Mesendoderm (in vitro differentiated cells): Measurements from ENCODE around the gene LUC7L2.
A peak's percentile ranks its signal among the peaks of the same experiment; 100 is the strongest.

Experiments
- DNase-seq: peaks from one replicate; pipeline ENCODE4 v3.0.0; 2013
- H2AK5ac ChIP-seq: 2 replicates; pipeline ENCODE4 v1.6.1; 2013; ENCODE audit warnings: low read length, inconsistent platforms
- H2BK120ac ChIP-seq: 2 replicates; pipeline ENCODE4 v1.6.1; 2013; ENCODE audit warnings: low read depth, mild to moderate bottlenecking, low read length, moderate library complexity, mixed read lengths
- H2BK15ac ChIP-seq: replicated peaks from 2 replicates; pipeline ENCODE4 v1.6.1; 2013; ENCODE audit warnings: low read depth, mild to moderate bottlenecking, moderate library complexity
- H2BK5ac ChIP-seq: 2 replicates; pipeline ENCODE4 v1.6.1; 2013; ENCODE audit warnings: low read length, inconsistent platforms
- H3K18ac ChIP-seq: 2 replicates; pipeline ENCODE4 v1.6.1; 2013; ENCODE audit warnings: mild to moderate bottlenecking, low read length, mixed read lengths
- H3K23ac ChIP-seq: one replicate; pipeline ENCODE4 v1.6.1; 2013; ENCODE audit warnings: low read length
- H3K27ac ChIP-seq: 2 replicates; pipeline ENCODE4 v1.5.1; 2013; ENCODE audit warnings: low read depth, mild to moderate bottlenecking, inconsistent platforms, low read length, moderate library complexity
- H3K27me3 ChIP-seq: 2 replicates; pipeline ENCODE4 v1.6.1; 2013; ENCODE audit warnings: low read length, control low read depth, mild to moderate bottlenecking, inconsistent platforms; ENCODE audit not compliant: insufficient read depth, poor library complexity
- H3K36me3 ChIP-seq: 2 replicates; pipeline ENCODE4 v1.6.1; 2013; ENCODE audit warnings: low read length, inconsistent platforms; ENCODE audit not compliant: control insufficient read depth, insufficient read depth
- H3K4ac ChIP-seq: one replicate; pipeline ENCODE4 v1.6.1; 2013; ENCODE audit warnings: low read depth, mild to moderate bottlenecking, low read length, moderate library complexity
- H3K4me1 ChIP-seq: 2 replicates; pipeline ENCODE4 v1.6.1; 2013; ENCODE audit warnings: low read depth, low read length, inconsistent platforms; ENCODE audit not compliant: control insufficient read depth
- H3K4me2 ChIP-seq: 2 replicates; pipeline ENCODE4 v1.6.1; 2013; ENCODE audit warnings: low read length
- H3K4me3 ChIP-seq: 2 replicates; pipeline ENCODE4 v1.5.1; 2013; ENCODE audit warnings: mild to moderate bottlenecking, low read length
- H3K56ac ChIP-seq: one replicate; pipeline ENCODE4 v1.6.1; 2013; ENCODE audit warnings: low read length
- H3K79me1 ChIP-seq: 2 replicates; pipeline ENCODE4 v1.6.1; 2013; ENCODE audit warnings: low read length, inconsistent platforms
- H3K79me2 ChIP-seq: 2 replicates; pipeline ENCODE4 v1.6.1; 2013; ENCODE audit warnings: mild to moderate bottlenecking, low read length; ENCODE audit not compliant: control insufficient read depth, insufficient read depth
- H3K9ac ChIP-seq: 2 replicates; pipeline ENCODE4 v1.6.1; 2013; ENCODE audit warnings: low read length, inconsistent platforms
- H4K5ac ChIP-seq: one replicate; pipeline ENCODE4 v1.6.1; 2013; ENCODE audit warnings: low read length
- H4K8ac ChIP-seq: one replicate; pipeline ENCODE4 v1.6.1; 2013; ENCODE audit warnings: low read depth, mild to moderate bottlenecking, control low read depth, low read length, moderate library complexity
- WGBS: extraction: QIAGEN DNeasy Blood & Tissue Kit; methylation state at CpG from one replicate; pipeline ENCODE4 v1.1.7; 2013; ENCODE audit warnings: low lambda C conversion rate, missing lambda C conversion rate; ENCODE audit not compliant: insufficient coverage; ENCODE audit errors: extremely low coverage; 5-methylcytosine and 5-hydroxymethylcytosine counted together

The LUC7L2 gene

DNA sequence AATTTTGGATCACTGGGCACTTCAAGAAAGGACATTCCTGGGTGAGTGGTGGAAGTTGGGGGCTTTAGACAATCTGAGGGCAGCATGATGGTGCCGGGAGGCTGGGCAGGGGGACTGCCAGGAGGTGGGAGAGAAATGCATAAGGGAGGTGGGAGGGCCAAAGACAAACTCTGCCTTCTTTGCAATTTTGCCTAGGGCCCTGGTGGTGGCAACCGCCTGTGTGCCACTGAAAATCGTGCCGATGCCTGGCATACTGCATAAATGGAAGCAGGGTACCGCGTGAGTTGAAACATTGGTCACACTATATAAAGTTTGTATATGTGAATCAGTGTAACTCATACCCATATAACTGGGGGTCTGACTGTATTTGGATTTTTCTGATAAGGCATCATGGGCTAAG, 3.3 kb downstream of the LUC7L2 start:
- H3K18ac ChIP-seq = no peak overlapping the region
- H3K23ac ChIP-seq = no peak overlapping the region
- no peak overlapping the region for H2BK15ac ChIP-seq
- DNase-seq = no peak
- no peak overlapping the region for H3K4me3 ChIP-seq
- H3K79me1 ChIP-seq = peaks cover 6% of the 10 kb centered on the region
- no peak overlapping the region for H3K27ac ChIP-seq
- peak overlapping the region; percentile 1 for H3K9ac ChIP-seq
- H2BK5ac ChIP-seq = no peak overlapping the region
- peaks cover 6% of the 10 kb centered on the region for H3K4me1 ChIP-seq
- H2AK5ac ChIP-seq = no peak overlapping the region
- H3K27me3 ChIP-seq = no peaks in the 10 kb centered on the region
- no peak overlapping the region for H2BK120ac ChIP-seq
- H3K36me3 ChIP-seq = no peaks in the 10 kb centered on the region
- H3K79me2 ChIP-seq = peaks cover 46% of the 10 kb centered on the region
- no peak overlapping the region for H4K8ac ChIP-seq
- no peak overlapping the region for H3K56ac ChIP-seq
- no CpG with 5 or more reads among the region's 6 CpGs for WGBS
- H4K5ac ChIP-seq = no peak overlapping the region
- H3K4me2 ChIP-seq = no peak overlapping the region
- H3K4ac ChIP-seq = no peak overlapping the region

DNA sequence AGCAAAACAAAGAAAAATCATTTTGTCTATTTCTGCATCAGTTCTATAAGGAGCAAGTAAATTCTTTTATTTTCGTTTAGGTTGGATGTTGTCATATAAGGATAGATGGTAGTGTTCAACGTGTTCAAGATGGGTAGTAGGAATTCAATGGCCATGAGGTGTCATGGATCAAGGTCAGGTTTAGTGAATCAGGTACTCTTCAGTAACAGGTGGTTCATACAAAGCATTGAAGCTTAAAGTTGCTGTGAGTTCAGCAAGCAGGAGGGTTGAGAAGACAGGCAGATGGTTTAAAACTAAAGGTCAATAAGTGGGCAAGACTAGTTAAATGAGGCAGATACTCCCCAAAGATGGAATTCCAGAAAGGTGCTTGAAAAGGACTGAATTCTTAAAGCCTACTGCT, 5.6 kb downstream of the LUC7L2 start:
- H3K79me1 ChIP-seq = peaks cover 6% of the 10 kb centered on the region
- H2AK5ac ChIP-seq = no peak overlapping the region
- H3K27ac ChIP-seq = no peak overlapping the region
- H3K27me3 ChIP-seq = no peaks in the 10 kb centered on the region
- WGBS = 100% methylated on average over 1 of the region's 2 CpGs
- no peak overlapping the region for H4K5ac ChIP-seq
- no peak overlapping the region for H3K4me2 ChIP-seq
- DNase-seq = no peak
- no peak overlapping the region for H2BK15ac ChIP-seq
- no peak overlapping the region for H3K9ac ChIP-seq
- H3K18ac ChIP-seq = no peak overlapping the region
- no peak overlapping the region for H4K8ac ChIP-seq
- H3K23ac ChIP-seq = no peak overlapping the region
- no peak overlapping the region for H3K4me3 ChIP-seq
- no peak overlapping the region for H3K4ac ChIP-seq
- peaks cover 62% of the 10 kb centered on the region for H3K79me2 ChIP-seq
- H3K36me3 ChIP-seq = no peaks in the 10 kb centered on the region
- H3K4me1 ChIP-seq = peaks cover 6% of the 10 kb centered on the region
- no peak overlapping the region for H3K56ac ChIP-seq
- no peak overlapping the region for H2BK120ac ChIP-seq
- no peak overlapping the region for H2BK5ac ChIP-seq

DNA sequence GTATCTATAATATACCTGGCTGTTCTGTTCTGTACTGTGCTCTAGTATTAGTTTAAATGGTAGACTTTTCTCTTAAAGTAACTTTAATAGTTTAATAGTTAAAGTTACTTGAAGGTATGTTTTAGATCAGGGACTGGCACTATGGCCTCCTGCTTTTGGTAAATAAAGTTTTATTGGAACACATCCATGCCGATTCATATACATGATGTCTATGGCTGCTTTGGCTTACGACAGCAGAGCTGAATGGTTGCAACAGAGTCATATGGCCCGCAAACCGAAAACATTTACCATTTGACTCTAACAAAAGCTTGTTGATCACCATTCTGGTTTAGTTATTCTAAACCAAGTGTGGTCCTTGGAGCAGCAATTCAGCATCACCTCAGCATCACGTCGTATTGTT, 6.7 kb downstream of the LUC7L2 start:
- H2BK5ac ChIP-seq = no peak overlapping the region
- no peaks in the 10 kb centered on the region for H3K27me3 ChIP-seq
- no peak for DNase-seq
- no peak overlapping the region for H3K23ac ChIP-seq
- H4K8ac ChIP-seq = no peak overlapping the region
- no peak overlapping the region for H4K5ac ChIP-seq
- H2AK5ac ChIP-seq = no peak overlapping the region
- H3K56ac ChIP-seq = no peak overlapping the region
- H3K4me2 ChIP-seq = no peak overlapping the region
- peaks cover 10% of the 10 kb centered on the region for H3K4me1 ChIP-seq
- H2BK15ac ChIP-seq = no peak overlapping the region
- no peaks in the 10 kb centered on the region for H3K36me3 ChIP-seq
- no peak overlapping the region for H3K4ac ChIP-seq
- no CpG with 5 or more reads among the region's 6 CpGs for WGBS
- no peak overlapping the region for H3K4me3 ChIP-seq
- no peak overlapping the region for H3K9ac ChIP-seq
- H3K79me1 ChIP-seq = peaks cover 8% of the 10 kb centered on the region
- H3K18ac ChIP-seq = no peak overlapping the region
- peaks cover 67% of the 10 kb centered on the region for H3K79me2 ChIP-seq
- H3K27ac ChIP-seq = no peak overlapping the region
- H2BK120ac ChIP-seq = no peak overlapping the region

DNA sequence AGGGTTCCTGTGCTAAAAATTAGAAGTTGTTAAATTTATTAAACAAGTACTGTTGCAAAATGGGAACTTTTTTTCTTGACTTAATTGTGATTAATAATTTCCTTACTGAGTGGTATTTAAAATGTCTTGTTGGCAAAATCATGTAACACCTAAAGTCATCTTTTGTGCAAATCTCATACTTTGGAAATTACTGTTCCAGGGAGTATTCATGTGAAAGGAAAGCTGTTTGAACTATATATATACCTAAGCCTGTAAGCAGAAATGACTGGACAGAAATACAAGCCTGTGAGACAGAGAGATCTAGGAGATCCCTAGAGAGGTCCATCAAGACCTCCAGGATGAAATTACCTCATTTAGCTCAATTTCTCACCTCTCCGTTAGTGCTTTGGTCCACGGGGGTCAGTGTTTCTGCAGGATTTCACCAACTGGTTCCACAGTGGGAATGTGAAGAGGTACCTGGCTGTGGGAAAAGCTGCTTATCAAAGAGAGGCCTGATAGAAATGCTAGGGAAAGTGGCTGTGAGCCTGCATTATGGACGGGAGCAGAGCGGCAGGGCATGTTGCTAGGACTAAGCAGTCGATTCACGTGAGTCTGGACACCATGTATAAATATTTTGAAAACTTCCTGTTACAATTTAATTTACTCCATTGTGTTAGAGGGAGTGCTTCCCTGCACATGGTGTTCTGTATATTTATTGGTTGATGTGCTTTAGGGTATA, 7.9 kb downstream of the LUC7L2 start:
- no peak overlapping the region for H3K27ac ChIP-seq
- WGBS = no CpG with 5 or more reads among the region's 6 CpGs

DNA sequence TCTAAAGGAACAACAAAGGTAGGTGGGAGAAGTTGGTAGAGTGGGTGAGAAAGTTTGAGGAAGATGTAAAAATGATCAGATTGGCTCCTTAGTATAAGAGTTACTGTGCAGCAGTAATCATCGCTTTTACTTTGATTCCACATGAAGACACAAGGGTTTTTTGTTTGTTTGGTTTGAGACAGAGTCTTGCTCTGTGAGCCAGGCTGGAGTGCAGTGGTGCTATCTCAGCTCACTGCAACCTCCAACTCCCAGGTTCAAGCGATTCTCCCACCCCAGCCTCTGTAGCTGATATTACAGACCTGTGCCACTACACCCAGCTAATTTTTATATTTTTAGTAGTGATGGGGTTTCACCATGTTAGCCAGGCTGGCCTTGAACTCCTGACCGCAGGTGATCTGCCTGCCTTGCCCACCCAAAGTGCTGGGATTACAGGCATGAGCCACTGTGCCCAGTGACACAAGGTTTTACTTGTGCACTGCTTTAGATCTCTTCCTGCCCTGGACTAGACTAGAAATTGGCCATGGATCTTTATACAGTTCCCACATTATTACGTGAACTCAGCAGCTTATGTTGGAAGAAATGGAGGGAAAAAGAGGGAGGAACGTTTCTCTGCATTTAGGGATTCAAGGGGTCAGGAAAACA, 10.7 kb downstream of the LUC7L2 start:
- Histone ChIP-seq H3K27ac (no peak overlapping the region), H2BK15ac (no peak overlapping the region), H3K9ac (peak overlapping the region; percentile 5), H3K4ac (no peak overlapping the region), H3K4me2 (no peak overlapping the region), H3K36me3 (no peaks in the 10 kb centered on the region), H2BK120ac (no peak overlapping the region), H3K79me2 (peaks cover 48% of the 10 kb centered on the region), H4K5ac (no peak overlapping the region), H3K79me1 (peaks cover 8% of the 10 kb centered on the region), H2AK5ac (no peak overlapping the region), H3K4me1 (peaks cover 3% of the 10 kb centered on the region), H3K27me3 (no peaks in the 10 kb centered on the region), H3K56ac (no peak overlapping the region), H4K8ac (no peak overlapping the region), H3K18ac (no peak overlapping the region), H2BK5ac (no peak overlapping the region), H3K4me3 (no peak overlapping the region), H3K23ac (no peak overlapping the region)
- no peak for DNase-seq
- WGBS = no CpG with 5 or more reads among the region's 5 CpGs

More for the DNA sequence above, 7.9 kb downstream of the LUC7L2 start:
- no peak for DNase-seq
- Histone ChIP-seq H4K8ac (no peak overlapping the region), H3K56ac (no peak overlapping the region), H2BK15ac (no peak overlapping the region), H2BK5ac (no peak overlapping the region), H3K4ac (no peak overlapping the region), H3K4me2 (no peak overlapping the region), H4K5ac (no peak overlapping the region), H3K79me2 (peaks cover 60% of the 10 kb centered on the region), H3K4me3 (no peak overlapping the region), H3K4me1 (peaks cover 6% of the 10 kb centered on the region), H3K18ac (no peak overlapping the region), H3K27me3 (no peaks in the 10 kb centered on the region), H3K9ac (no peak overlapping the region), H2AK5ac (no peak overlapping the region), H3K36me3 (no peaks in the 10 kb centered on the region), H3K23ac (no peak overlapping the region), H2BK120ac (no peak overlapping the region), H3K79me1 (peaks cover 8% of the 10 kb centered on the region)
